ENCODE results near the gene TMEM200C.

TMEM200C gene

GRCh38 chr18:5895299-5895875, at the start of gene TMEM200C:
Gene TMEM200C, minus strand, starts transcription at chr18:5895522. Its CDS starts 3,459 bp downstream, at chr18:5892063.
- DNase-seq = no peak

- no peak for DNase-seq
These were observed 49.1 kb upstream of the TMEM200C start for GRCh38 chr18:5944448-5944847.

- no peak for DNase-seq
These were observed 48.2 kb upstream of the TMEM200C start for GRCh38 chr18:5943514-5943913.

GRCh38 chr18:5942591-5942990, 47.3 kb upstream of the TMEM200C start:
- DNase-seq = no peak

DNA sequence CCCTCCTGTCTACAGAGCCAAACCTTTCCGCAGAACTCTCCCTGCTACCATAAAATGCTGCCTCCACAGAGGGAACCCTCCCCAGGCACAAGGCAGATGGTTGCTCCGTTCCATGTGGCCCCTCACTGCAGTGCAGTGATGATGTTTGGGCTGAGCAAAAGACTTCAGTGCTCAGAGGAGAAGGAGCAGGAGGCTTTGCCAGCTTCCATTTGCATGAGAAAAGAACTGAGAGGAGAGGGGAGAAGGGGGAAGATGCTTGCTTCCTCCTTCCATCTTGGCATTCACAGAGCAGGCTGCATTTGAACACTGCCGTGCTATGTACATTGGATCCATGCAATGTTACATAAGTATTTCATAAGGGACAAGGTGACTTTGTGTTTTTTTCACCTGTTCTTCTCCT, 46.6 kb upstream of the TMEM200C start:
- DNase-seq = no peak

GRCh38 chr18:5939801-5940667, 44.7 kb upstream of the TMEM200C start:
- no peak for DNase-seq

DNA sequence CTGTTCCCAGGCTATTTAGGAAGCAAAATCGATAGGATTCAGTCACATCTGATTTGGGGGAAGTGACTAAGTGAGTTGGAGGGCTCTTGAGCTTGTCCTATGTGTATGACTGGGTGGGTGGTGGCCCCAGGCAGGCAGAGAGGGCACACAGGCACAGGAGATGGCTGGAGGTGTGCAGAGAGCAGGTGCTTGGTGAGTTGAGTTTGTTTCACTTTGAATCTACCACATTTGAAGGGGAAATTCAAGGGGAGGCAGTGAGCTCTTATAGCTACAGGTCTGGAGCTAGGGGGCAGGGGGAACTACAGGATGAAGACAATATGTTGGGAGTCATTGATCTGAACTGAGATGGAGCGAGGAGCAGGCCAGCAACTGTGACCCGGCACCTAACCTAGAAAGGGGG, 42.5 kb upstream of the TMEM200C start:
- no peak for DNase-seq

GRCh38 chr18:5937121-5937520, 41.8 kb upstream of the TMEM200C start:
- DNase-seq = no peak

DNA sequence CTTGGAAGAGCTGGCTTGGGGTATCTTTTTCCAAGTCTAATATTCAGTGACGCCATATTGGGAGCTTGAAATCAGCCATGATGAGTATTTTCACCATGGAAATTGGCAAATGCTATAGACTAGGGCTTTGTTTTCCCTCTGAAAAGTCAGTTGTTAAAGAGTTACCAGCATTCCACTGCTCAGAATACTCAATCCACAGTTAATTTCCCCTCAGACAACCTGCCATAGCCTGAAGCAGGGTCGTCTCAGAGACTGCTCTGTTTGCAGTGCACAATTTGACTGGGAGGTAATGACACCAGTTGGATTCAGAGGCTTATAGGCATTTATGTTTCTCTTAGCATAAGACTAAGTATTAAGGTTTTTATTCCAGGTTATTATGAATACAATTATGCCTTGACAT, 35.5 kb upstream of the TMEM200C start:
- no peak for DNase-seq

- no peak for DNase-seq
These were observed 23.0 kb upstream of the TMEM200C start for GRCh38 chr18:5918205-5918858.

DNA sequence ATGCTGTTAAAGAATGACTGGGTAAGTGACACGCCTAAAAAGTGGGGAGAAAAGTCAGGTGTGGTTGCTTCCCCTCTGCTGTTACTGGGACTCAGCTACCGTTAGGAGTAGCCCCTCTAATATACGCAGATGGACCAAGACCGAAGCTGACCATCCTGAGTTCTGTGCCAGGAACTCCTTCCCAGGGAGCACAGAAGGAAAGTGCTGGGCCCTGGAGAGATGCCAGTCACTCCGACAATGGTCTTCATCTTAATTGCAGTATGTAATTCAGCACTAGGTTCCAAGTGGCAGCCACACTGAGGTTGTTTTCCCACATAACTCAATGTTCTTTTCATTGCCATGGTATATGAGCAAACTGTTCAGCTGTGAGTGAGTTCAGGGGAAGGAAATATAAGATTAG, 19.6 kb upstream of the TMEM200C start:
- no peak for DNase-seq

- no peak for DNase-seq
These were observed 18.7 kb upstream of the TMEM200C start for GRCh38 chr18:5914016-5914415.

GRCh38 chr18:5912566-5912965, 17.2 kb upstream of the TMEM200C start:
- no peak for DNase-seq

DNA sequence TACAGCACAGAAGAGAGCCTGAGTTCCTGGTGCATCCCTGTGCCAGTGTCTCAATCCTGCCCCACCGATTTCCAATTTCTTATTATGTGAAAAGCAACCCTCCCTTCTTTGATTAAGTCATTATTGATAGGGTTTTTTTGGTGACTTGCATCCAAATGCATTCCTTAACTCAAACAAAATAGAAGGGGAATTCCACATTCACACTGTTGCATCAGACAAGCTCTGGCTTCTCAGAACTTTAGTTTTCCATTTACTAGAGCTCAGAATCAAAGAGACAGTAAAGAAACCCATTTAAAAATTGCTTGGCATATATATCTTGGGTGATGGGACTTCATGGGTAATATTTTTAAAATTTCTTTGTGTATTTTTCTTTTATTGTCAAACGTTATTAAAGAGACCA, 13.8 kb upstream of the TMEM200C start:
- DNase-seq = no peak

DNA sequence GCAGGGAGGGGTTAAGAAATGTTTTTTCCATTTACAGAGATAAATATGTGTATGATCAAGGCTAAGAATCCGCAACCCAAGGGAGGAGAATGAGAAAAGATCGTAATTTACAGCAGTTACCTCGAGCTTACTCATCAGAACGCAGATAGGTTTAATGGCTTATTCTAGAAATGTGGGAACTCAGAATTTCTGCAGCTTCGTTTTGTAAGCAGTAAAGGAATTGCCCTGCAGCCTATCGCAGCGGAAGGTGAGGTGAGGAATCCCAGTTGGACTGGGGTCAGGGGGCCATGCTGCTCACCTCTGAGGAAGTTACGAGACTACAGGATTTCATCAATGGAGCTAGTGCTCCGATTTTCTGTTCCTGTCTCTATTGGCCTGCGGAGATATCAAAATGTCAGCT, 8.1 kb upstream of the TMEM200C start:
- DNase-seq = no peak

DNA sequence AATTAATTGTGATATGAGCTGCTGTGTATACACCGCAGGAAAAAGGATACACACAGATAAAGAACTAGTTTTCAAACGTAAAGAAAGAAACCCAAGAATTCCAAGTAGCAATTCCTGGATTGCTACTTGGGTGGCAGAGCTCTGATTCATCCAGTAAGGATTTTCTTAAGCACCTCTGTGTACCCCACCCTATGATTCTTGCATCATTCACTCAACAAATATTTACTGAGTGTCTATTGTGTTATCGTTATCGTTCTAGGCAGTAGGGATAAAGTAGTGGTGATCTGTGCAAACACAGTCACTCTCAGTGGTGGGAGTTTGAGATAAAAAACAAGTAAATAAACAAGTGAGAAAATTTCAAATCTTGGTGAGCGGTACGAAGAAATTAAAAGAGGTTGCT, 4.9 kb upstream of the TMEM200C start:
- no peak for DNase-seq

DNA sequence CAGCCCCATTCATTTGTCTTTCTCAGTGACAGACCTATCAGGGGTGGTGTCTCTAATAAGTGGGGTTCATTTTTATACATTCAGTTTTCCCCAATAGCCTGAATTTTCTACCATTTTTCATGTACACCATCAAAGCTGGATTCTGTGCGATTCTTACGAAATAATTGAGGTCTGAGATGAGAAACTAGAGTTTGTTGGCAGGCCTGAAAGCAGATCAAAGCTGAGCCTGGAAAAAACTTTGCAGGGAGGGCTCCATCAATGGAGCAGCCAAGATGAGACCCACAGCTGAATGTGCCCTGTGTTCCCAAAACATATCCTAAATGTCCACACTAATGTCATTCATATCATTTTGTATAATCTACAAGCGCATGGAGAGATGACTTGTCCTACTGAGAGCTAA, 4.5 kb upstream of the TMEM200C start:
- no peak for DNase-seq

GRCh38 chr18:5895876-5896740, 786 bp upstream of the TMEM200C start:
- no peak for DNase-seq

GRCh38 chr18:5894611-5895298, 567 bp downstream of the TMEM200C start:
- no peak for DNase-seq

DNA sequence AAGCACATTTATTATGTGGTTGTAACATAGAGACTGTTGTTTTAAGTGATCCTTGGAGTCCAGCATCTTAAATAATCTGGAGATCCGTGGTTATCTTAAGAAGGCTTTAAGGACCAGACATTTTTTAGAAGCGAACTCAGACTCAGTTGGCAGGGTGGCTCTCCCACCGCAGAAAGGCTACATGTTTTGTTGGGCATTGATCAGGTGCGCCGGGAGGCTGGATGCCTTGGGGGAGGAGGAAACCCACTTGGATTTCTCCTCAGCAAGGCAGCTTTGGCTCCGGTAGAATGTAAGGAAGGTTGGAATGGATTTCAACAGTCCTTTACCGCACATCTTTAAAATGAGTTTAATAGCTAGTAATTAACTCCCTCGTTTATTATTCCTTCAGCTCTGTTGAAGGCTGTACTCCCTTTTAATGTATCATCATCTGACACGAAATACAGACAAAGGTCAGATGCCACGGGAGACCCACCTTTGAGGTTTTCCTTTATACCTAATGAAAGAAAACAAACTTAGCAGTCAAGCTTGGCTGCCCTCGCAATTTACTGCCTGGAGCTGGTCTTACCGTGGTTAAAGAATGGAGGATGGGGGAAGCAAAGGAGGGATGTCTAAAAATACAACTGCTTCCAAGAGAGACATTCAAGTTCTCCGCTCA, 1.2 kb downstream of the TMEM200C start:
- no peak for DNase-seq

GRCh38 chr18:5892823-5893431, 2.4 kb downstream of the TMEM200C start:
- DNase-seq = no peak

DNA sequence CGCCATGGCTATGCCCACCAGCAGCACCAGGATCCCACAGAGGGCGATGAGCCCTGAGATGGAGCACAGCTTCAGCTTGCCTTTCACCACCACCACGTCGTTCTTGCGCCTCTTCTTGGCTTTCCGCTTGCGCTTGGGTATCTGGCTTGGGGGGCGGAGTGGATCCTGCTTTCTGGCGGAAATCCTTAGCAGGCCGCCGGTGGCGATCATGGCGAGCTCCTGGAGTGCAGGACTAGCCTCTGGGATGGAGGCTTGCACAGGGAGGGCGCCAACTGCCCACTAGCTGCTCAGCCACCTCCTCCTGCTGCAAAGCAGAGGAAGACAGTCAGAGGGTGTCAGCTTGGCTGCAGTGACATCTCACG, 3.5 kb downstream of the TMEM200C start:
- DNase-seq = no peak
